Measurements from ENCODE around the gene HOXB1. TPM values are rescaled to one million over a fixed set of nuclear protein-coding genes. Genes with fewer than 3 reads are reported as not detected.

HOXB1 gene
- total RNA-seq, 1 experiment from 2014 or later, result not detected

DNA sequence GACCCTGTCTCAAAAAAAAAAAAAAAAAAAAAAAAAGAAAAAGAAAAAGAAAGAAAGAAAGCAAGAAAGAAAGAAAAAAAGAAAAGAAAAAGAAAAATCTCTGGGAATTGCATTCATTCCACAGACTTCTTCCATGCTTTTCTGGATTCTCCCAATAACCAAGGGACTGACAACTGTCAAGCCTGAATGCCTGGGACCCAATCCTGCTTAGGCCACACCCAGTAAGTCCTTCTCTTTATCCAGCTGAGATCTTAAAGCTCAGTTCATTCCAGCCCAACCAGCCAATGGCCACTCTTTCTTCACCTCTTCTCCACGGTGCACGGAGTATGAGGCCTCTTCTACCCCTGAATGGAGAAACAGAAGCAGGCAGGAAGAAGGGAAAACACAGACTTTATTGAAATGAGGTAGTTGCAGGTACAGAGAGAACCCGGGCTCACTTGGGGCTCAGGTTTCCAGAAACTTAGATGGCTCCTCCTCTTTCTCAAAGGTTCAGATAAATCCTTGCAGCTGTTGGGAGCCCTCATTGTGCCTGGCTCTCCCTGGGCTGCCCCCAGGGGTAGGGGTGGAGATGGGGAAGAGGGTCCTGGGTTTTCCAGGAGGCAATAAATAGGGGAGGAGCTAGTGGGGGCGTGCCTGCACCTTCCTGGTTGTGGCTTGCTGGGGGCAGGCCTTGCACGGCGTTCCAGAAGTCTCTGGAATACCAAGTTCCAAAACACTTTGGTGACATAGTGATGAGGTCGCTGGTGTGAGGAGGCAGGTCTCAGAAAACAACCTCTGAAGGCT lies 2.5 kb downstream of the HOXB1 start:
- BruUV-seq (replicated peaks), result no TSS peak
- POLR2A ChIA-PET (ENCODE audit: unreplicated experiment), result no interaction called here
- H2AFZ ChIP-seq, result no peak overlapping the region

DNA sequence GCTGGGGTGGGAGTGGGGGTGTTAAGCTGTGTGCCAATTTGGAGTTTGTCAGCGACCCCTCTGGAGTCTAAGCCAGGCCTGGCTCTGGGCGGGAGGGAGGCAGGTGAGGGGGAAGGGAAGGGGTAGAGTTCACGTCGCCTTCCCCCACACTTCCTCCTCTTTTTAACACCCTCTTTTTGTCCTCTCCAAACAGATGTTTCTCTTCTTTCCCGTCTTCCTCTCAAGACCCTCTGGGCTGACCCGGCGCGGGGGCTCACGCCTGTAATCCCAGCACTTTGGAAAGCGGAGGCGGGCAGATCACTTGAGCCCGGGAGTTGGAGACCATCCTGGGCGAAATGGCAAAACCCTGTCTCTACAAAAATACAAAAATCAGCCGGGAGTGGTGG lies 3.3 kb downstream of the HOXB1 start:
- Histone ChIP-seq H3K4me2 (no peak overlapping the region), H3F3A (ENCODE audit: insufficient read depth, low read depth) (no peaks in the 10 kb centered on the region), H3K4me1 (replicated peaks; ENCODE audit: insufficient read depth) (peaks cover 7% of the 10 kb centered on the region), H3K27ac (no peak overlapping the region), H3K9me2 (ENCODE audit: insufficient read depth) (no peaks in the 10 kb centered on the region), H4K20me1 (ENCODE audit: insufficient read depth) (no peaks in the 10 kb centered on the region), H3K79me2 (ENCODE audit: low read depth) (no peaks in the 10 kb centered on the region), H2AFZ (no peak overlapping the region), H3K9me3 (ENCODE audit: insufficient read depth, low read depth) (no peaks in the 10 kb centered on the region), H3K36me3 (ENCODE audit: low read depth) (no peaks in the 10 kb centered on the region), H3K27me3 (ENCODE audit: insufficient read depth, low read depth) (no peaks in the 10 kb centered on the region), H3K4me3 (no peak overlapping the region)
- DNase-seq, result no peak
- ChIA-PET CTCF (no interaction called here), POLR2A (ENCODE audit: unreplicated experiment) (no interaction called here)
- intact Hi-C loops (cut with micrococcal nuclease; ENCODE audit: unreplicated experiment), result loop anchor here (2.0 kb wide), 1 partner anchor 71 kb away; no protein-coding TSS in a partner anchor
- BruUV-seq (replicated peaks), result no TSS peak
- TF ChIP-seq, protein P1, sequence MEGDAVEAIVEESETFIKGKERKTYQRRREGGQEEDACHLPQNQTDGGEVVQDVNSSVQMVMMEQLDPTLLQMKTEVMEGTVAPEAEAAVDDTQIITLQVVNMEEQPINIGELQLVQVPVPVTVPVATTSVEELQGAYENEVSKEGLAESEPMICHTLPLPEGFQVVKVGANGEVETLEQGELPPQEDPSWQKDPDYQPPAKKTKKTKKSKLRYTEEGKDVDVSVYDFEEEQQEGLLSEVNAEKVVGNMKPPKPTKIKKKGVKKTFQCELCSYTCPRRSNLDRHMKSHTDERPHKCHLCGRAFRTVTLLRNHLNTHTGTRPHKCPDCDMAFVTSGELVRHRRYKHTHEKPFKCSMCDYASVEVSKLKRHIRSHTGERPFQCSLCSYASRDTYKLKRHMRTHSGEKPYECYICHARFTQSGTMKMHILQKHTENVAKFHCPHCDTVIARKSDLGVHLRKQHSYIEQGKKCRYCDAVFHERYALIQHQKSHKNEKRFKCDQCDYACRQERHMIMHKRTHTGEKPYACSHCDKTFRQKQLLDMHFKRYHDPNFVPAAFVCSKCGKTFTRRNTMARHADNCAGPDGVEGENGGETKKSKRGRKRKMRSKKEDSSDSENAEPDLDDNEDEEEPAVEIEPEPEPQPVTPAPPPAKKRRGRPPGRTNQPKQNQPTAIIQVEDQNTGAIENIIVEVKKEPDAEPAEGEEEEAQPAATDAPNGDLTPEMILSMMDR (conservative IDR thresholded peaks at IDR 0.05), result no peak
- no peak for TF ChIP-seq EZH2 (IDR thresholded peaks at IDR 0.05; ENCODE audit: low read depth)

More for the DNA sequence above, 2.5 kb downstream of the HOXB1 start:
- Histone ChIP-seq H3K27ac (no peak overlapping the region), H3K4me2 (no peak overlapping the region), H3F3A (ENCODE audit: insufficient read depth, low read depth) (no peaks in the 10 kb centered on the region), H3K27me3 (ENCODE audit: insufficient read depth, low read depth) (no peaks in the 10 kb centered on the region), H3K9me3 (ENCODE audit: insufficient read depth, low read depth) (no peaks in the 10 kb centered on the region), H3K4me1 (replicated peaks; ENCODE audit: insufficient read depth) (no peaks in the 10 kb centered on the region), H3K36me3 (ENCODE audit: low read depth) (no peaks in the 10 kb centered on the region), H3K79me2 (ENCODE audit: low read depth) (no peaks in the 10 kb centered on the region), H3K4me3 (no peak overlapping the region), H4K20me1 (ENCODE audit: insufficient read depth) (no peaks in the 10 kb centered on the region), H3K9me2 (ENCODE audit: insufficient read depth) (no peaks in the 10 kb centered on the region)
- no peak for TF ChIP-seq EZH2 (IDR thresholded peaks at IDR 0.05; ENCODE audit: low read depth)
- TF ChIP-seq, protein P1 (conservative IDR thresholded peaks at IDR 0.05), result no peak
- intact Hi-C loops (cut with micrococcal nuclease; ENCODE audit: unreplicated experiment), result no loop called here
- CTCF ChIA-PET, result no interaction called here
- no peak for DNase-seq

DNA sequence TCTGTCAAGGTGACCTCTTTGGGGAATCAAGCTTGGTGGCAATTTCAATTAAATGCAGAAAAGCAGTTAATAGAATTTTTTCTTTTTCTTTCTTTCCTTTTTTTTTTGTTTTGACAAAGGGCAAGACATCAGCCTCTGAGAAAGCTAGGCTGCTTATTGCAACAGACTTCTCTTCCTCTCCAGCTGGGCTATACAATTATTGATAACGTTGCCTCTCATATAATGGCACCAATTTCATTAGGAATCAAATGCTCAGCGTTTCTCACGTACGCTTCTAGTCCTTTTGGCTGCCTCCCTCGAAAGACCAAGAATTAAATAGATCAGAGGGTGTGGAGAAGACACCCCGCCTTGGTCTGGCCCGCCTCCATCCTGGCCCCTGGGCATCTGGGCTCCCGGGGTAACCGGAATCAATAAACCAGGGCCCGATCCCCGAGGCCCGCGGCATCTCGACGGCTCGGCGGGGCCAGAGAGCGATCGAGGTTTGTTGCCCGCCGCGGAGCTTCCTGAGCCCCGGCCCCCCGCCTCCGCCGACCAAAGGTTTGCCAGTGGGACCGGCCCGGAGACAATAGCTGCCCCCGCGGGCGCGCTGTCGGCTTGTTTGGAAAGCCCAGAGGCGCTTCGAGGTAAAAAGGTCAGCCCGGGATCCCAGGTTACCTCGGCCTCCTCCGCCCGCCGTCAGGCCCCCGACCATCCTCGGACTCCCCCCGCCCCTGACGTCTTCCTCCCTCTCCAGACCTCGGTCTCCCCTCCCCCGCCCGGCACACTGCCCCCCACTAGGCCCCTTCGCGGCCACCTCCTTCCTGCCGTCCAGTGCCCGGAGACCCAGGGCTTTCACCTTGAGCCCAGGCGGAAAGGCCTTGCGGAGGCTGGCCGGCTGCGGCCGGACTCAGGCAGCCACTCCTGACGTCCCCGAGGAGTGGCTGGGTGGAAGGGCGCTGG lies 3.9 kb downstream of the HOXB1 start:
- no peaks in the 10 kb centered on the region for H3K27me3 ChIP-seq (ENCODE audit: insufficient read depth, low read depth)
- H3K4me3 ChIP-seq, result no peak overlapping the region
- no TSS peak for BruUV-seq (replicated peaks)
- H3F3A ChIP-seq (ENCODE audit: insufficient read depth, low read depth), result no peaks in the 10 kb centered on the region
- no peaks in the 10 kb centered on the region for H4K20me1 ChIP-seq (ENCODE audit: insufficient read depth)
- intact Hi-C loops (cut with micrococcal nuclease; ENCODE audit: unreplicated experiment), result loop anchor here (2.0 kb wide), 1 partner anchor 70 kb away; no protein-coding TSS in a partner anchor
- no peak overlapping the region for H3K4me2 ChIP-seq
- no peaks in the 10 kb centered on the region for H3K9me3 ChIP-seq (ENCODE audit: insufficient read depth, low read depth)
- H3K4me1 ChIP-seq (replicated peaks; ENCODE audit: insufficient read depth), result peaks cover 14% of the 10 kb centered on the region
- H3K79me2 ChIP-seq (ENCODE audit: low read depth), result no peaks in the 10 kb centered on the region
- no peak overlapping the region for H2AFZ ChIP-seq
- CTCF ChIA-PET, result no interaction called here
- H3K9me2 ChIP-seq (ENCODE audit: insufficient read depth), result no peaks in the 10 kb centered on the region
- no peaks in the 10 kb centered on the region for H3K36me3 ChIP-seq (ENCODE audit: low read depth)
- no peak overlapping the region for H3K27ac ChIP-seq
- POLR2A ChIA-PET (ENCODE audit: unreplicated experiment), result no interaction called here
- TF ChIP-seq, protein P1 (conservative IDR thresholded peaks at IDR 0.05), result no peak
- no peak for TF ChIP-seq EZH2 (IDR thresholded peaks at IDR 0.05; ENCODE audit: low read depth)
- no peak for DNase-seq

Data from PC-9 (cell line).